ENCODE results near the gene CNPY4. TPM values are rescaled to one million over a fixed set of nuclear protein-coding genes. Genes with fewer than 3 reads are reported as not detected.
A peak's percentile ranks its signal among the peaks of the same experiment; 100 is the strongest.

CNPY4 gene
- total RNA-seq, 1 donor from 2014 or later = 19.2 TPM

GRCh38 chr7:100167912-100168323 is 48.5 kb downstream of the CNPY4 start:
- DNase-seq = no peak

- no peak for DNase-seq
Measured at GRCh38 chr7:100169147-100169850, 49.9 kb downstream of the CNPY4 start.

GRCh38 chr7:100170101-100170897 is 50.9 kb downstream of the CNPY4 start:
- no peak for DNase-seq

GRCh38 chr7:100171087-100171681 is 51.8 kb downstream of the CNPY4 start:
- no peak for DNase-seq

GRCh38 chr7:100171840-100172239 is 52.4 kb downstream of the CNPY4 start:
- DNase-seq = no peak

GRCh38 chr7:100173806-100174495 is 54.5 kb downstream of the CNPY4 start:
- DNase-seq = no peak

- no peak for DNase-seq
Measured at GRCh38 chr7:100174582-100174981, 55.1 kb downstream of the CNPY4 start.

Small RNAs within 50 kb of the gene (small RNA-seq; reads per million reads assigned to genes)
- gene MIR106B = 71.0 reads per million, percentile 96 among the genes with 10 or more reads in this experiment
- gene MIR25 = 1,483 reads per million, percentile 99 among the genes with 10 or more reads in this experiment
- gene MIR93 = 770 reads per million, percentile 98 among the genes with 10 or more reads in this experiment

Other genes starting within 250 kb of the CNPY4 start
- not detected for gene OR2AE1, start 242.6 kb upstream of the CNPY4 start, total RNA-seq
- 9.0 TPM for gene TRIM4, start 200.1 kb upstream of the CNPY4 start, total RNA-seq
- 0.47 TPM for gene GJC3, start 190.0 kb upstream of the CNPY4 start, total RNA-seq
- not detected for gene AZGP1, start 143.6 kb upstream of the CNPY4 start, total RNA-seq
- 83.3 TPM for gene ZKSCAN1, start 104.0 kb upstream of the CNPY4 start, total RNA-seq
- 14.7 TPM for gene ZSCAN21, start 69.9 kb upstream of the CNPY4 start, total RNA-seq
- gene ZNF3, start 37.9 kb upstream of the CNPY4 start, total RNA-seq = 45.2 TPM
- 25.9 TPM for gene COPS6, start 30.7 kb upstream of the CNPY4 start, total RNA-seq
- 44.8 TPM for gene MCM7, start 18.2 kb upstream of the CNPY4 start, total RNA-seq
- 27.1 TPM for gene AP4M1, start 18.0 kb upstream of the CNPY4 start, total RNA-seq
- 17.8 TPM for gene TAF6, start 276 bp upstream of the CNPY4 start, total RNA-seq
- 6.4 TPM for gene MBLAC1, start 7.3 kb downstream of the CNPY4 start, total RNA-seq
- 22.6 TPM for gene LAMTOR4, start 29.3 kb downstream of the CNPY4 start, total RNA-seq
- 8.0 TPM for gene TRAPPC14, start 39.1 kb downstream of the CNPY4 start, total RNA-seq
- 2.3 TPM for gene GAL3ST4, start 49.0 kb downstream of the CNPY4 start, total RNA-seq
- gene GPC2, start 57.7 kb downstream of the CNPY4 start, total RNA-seq = 71.9 TPM
- 0.78 TPM for gene STAG3, start 58.3 kb downstream of the CNPY4 start, total RNA-seq
- not detected for gene PVRIG, start 100.3 kb downstream of the CNPY4 start, total RNA-seq
- not detected for gene SPDYE3, start 188.1 kb downstream of the CNPY4 start, total RNA-seq
- 9.5 TPM for gene PILRB, start 238.5 kb downstream of the CNPY4 start, total RNA-seq